H9 (cell line): Measurements from ENCODE around the gene NUTM2D. TPM values are rescaled to one million over a fixed set of nuclear protein-coding genes. Genes with fewer than 3 reads are reported as not detected.
"Not testable (repeated sequence)": the region's sequence is repeated elsewhere in the genome, so short reads cannot be mapped to it uniquely, and the experiment has no call there.

Experiments
- DNase-seq: peaks from one replicate; pipeline ENCODE4 v3.0.0-alpha.2; 2017
- H2AFZ ChIP-seq: one replicate; pipeline ENCODE4 v1.6.1; 2013; ENCODE audit warnings: mild to moderate bottlenecking, low read length, control low read depth, moderate library complexity
- H2AK5ac ChIP-seq: 2 replicates; pipeline ENCODE4 v1.6.1; 2013; ENCODE audit warnings: low read length, control low read depth, mixed read lengths; ENCODE audit not compliant: insufficient read length
- H2BK120ac ChIP-seq: one replicate; pipeline ENCODE4 v1.6.1; 2013; ENCODE audit warnings: low read depth, mild to moderate bottlenecking, low read length, control low read depth, inconsistent platforms; ENCODE audit not compliant: poor library complexity, severe bottlenecking
- H2BK12ac ChIP-seq: 2 replicates; pipeline ENCODE4 v1.6.1; 2013; ENCODE audit warnings: low read length, control low read depth, mixed read lengths, low read depth; ENCODE audit not compliant: insufficient read length
- H2BK15ac ChIP-seq: 2 replicates; pipeline ENCODE4 v1.6.1; 2013; ENCODE audit warnings: low read depth, low read length, control low read depth
- H2BK20ac ChIP-seq: one replicate; pipeline ENCODE4 v1.6.1; 2013; ENCODE audit warnings: low read depth, mild to moderate bottlenecking, low read length, control low read depth, inconsistent platforms; ENCODE audit not compliant: poor library complexity, severe bottlenecking
- H2BK5ac ChIP-seq: 2 replicates; pipeline ENCODE4 v1.6.1; 2013; ENCODE audit warnings: low read length, control low read depth, mixed read lengths; ENCODE audit not compliant: insufficient read length
- H3K14ac ChIP-seq: 2 replicates; pipeline ENCODE4 v1.6.1; 2013; ENCODE audit warnings: low read length, control low read depth; ENCODE audit not compliant: insufficient read depth
- H3K18ac ChIP-seq: 2 replicates; pipeline ENCODE4 v1.6.1; 2013; ENCODE audit warnings: low read depth, mild to moderate bottlenecking, mixed read lengths, low read length, control low read depth; ENCODE audit not compliant: insufficient read length
- H3K23ac ChIP-seq: 2 replicates; pipeline ENCODE4 v1.6.1; 2013; ENCODE audit warnings: low read length, control low read depth, mixed read lengths, low read depth; ENCODE audit not compliant: insufficient read length
- H3K23me2 ChIP-seq: 2 replicates; pipeline ENCODE4 v1.6.1; 2013; ENCODE audit warnings: low read depth, mild to moderate bottlenecking, mixed read lengths, low read length, control low read depth; ENCODE audit not compliant: insufficient read length, poor library complexity, severe bottlenecking
- H3K27ac ChIP-seq: 2 replicates; pipeline ENCODE4 v1.5.1; 2013; ENCODE audit warnings: low read length, control low read depth, mixed read lengths, low read depth; ENCODE audit not compliant: insufficient read length
- H3K27me3 ChIP-seq: 2 replicates; pipeline ENCODE4 v1.6.1; 2013; ENCODE audit warnings: low read length, control low read depth, inconsistent platforms; ENCODE audit not compliant: insufficient read depth
- H3K4ac ChIP-seq: 2 replicates; pipeline ENCODE4 v1.6.1; 2013; ENCODE audit warnings: low read depth, mild to moderate bottlenecking, control low read depth, inconsistent platforms, low read length, moderate library complexity
- H3K4me1 ChIP-seq: 2 replicates; pipeline ENCODE4 v1.6.1; 2013; ENCODE audit warnings: low read length, control low read depth, inconsistent platforms; ENCODE audit not compliant: insufficient read depth
- H3K4me2 ChIP-seq: 2 replicates; pipeline ENCODE4 v1.6.1; 2013; ENCODE audit warnings: low read length, control low read depth, mixed read lengths; ENCODE audit not compliant: insufficient read length, insufficient read depth
- H3K56ac ChIP-seq: 2 replicates; pipeline ENCODE4 v1.6.1; 2013; ENCODE audit warnings: low read depth, mild to moderate bottlenecking, mixed read lengths, low read length, control low read depth; ENCODE audit not compliant: insufficient read length
- H3K79me1 ChIP-seq: 2 replicates; pipeline ENCODE4 v1.6.1; 2013; ENCODE audit warnings: low read depth, mild to moderate bottlenecking, moderate library complexity, low read length, control low read depth, inconsistent platforms; ENCODE audit not compliant: insufficient read depth, poor library complexity, severe bottlenecking
- H3K79me2 ChIP-seq: 2 replicates; pipeline ENCODE4 v1.6.1; 2013; ENCODE audit warnings: low read length, control low read depth, inconsistent platforms; ENCODE audit not compliant: insufficient read depth
- H3K9ac ChIP-seq: 2 replicates; pipeline ENCODE4 v1.6.1; 2013; ENCODE audit warnings: low read length, control low read depth, mixed read lengths; ENCODE audit not compliant: insufficient read length; ENCODE audit errors: extremely low read depth
- H3K9me3 ChIP-seq: one replicate; pipeline ENCODE4 v1.6.1; 2013; ENCODE audit warnings: low read depth, low read length, inconsistent platforms; ENCODE audit not compliant: control insufficient read depth
- H3T11ph ChIP-seq: one replicate; pipeline ENCODE4 v1.6.1; 2013; ENCODE audit warnings: mild to moderate bottlenecking, low read length, control low read depth, inconsistent platforms
- H4K20me1 ChIP-seq: one replicate; pipeline ENCODE4 v1.6.1; 2013; ENCODE audit not compliant: control insufficient read depth, insufficient read length, insufficient read depth
- H4K5ac ChIP-seq: 2 replicates; pipeline ENCODE4 v1.6.1; 2013; ENCODE audit warnings: low read depth, mild to moderate bottlenecking, mixed read lengths, low read length, control low read depth; ENCODE audit not compliant: insufficient read length
- H4K8ac ChIP-seq: replicated peaks from 2 replicates; pipeline ENCODE4 v1.6.1; 2013; ENCODE audit warnings: low read length, control low read depth, mixed read lengths, low read depth; ENCODE audit not compliant: insufficient read length
- H4K91ac ChIP-seq: 2 replicates; pipeline ENCODE4 v1.6.1; 2013; ENCODE audit warnings: low read depth, mild to moderate bottlenecking, moderate library complexity, mixed read lengths, low read length, control low read depth; ENCODE audit not compliant: insufficient read length
- H3K27ac Mint-ChIP-seq, 3 experiments: 2 replicates in 2 of 3; 3 replicates in 1 of 3; pipeline ENCODE4 v1.8.0; 2020 to 2021; ENCODE audit warnings: mixed read lengths in 3 of 3, mild to moderate bottlenecking in 1 of 3, moderate library complexity in 1 of 3
- H3K27me3 Mint-ChIP-seq: 2 replicates; pipeline ENCODE4 v1.8.0; 2021; ENCODE audit warnings: low read depth, mild to moderate bottlenecking, moderate library complexity, mixed read lengths
- H3K36me3 Mint-ChIP-seq, 3 experiments: 2 replicates in 2 of 3; 3 replicates in 1 of 3; pipeline ENCODE4 v1.8.0; 2020 to 2021; ENCODE audit warnings: low read depth in 3 of 3, mixed read lengths in 3 of 3; ENCODE audit not compliant: insufficient read depth in 1 of 3
- H3K4me1 Mint-ChIP-seq, 2 experiments: 2 replicates each; pipeline ENCODE4 v1.8.0; 2020; ENCODE audit warnings: mixed read lengths in 2 of 2
- H3K4me3 Mint-ChIP-seq, 2 experiments: 2 replicates in 1 of 2; 3 replicates in 1 of 2; pipeline ENCODE4 v1.8.0; 2020 to 2021; ENCODE audit warnings: mild to moderate bottlenecking in 2 of 2, mixed read lengths in 2 of 2, moderate library complexity in 1 of 2
- H3K9me3 Mint-ChIP-seq, 2 experiments: 2 replicates in 1 of 2; 3 replicates in 1 of 2; pipeline ENCODE4 v1.8.0; 2020; ENCODE audit warnings: mild to moderate bottlenecking in 2 of 2, mixed read lengths in 2 of 2, moderate library complexity in 1 of 2
- WGBS: extraction: QIAGEN DNeasy Blood & Tissue Kit; methylation state at CpG from one replicate; pipeline ENCODE4 v1.1.7; 2013; ENCODE audit warnings: missing lambda C conversion rate, low lambda C conversion rate, mixed read lengths; ENCODE audit not compliant: insufficient read length; ENCODE audit errors: extremely low coverage; 5-methylcytosine and 5-hydroxymethylcytosine counted together
- total RNA-seq: library from RNA; stranded (reverse); gene quantifications from 2 replicates; pipeline ENCODE4 v1.2.1, GENCODE V29; 2021

NUTM2D gene
- total RNA-seq, 1 experiment from 2014 or later, result 3.5 TPM

- not testable (repeated sequence) for H2BK5ac ChIP-seq, DNase-seq
Observed at GRCh38 chr10:87313649-87314359, 43.7 kb upstream of the NUTM2D start.

GRCh38 chr10:87314360-87314973, 43.1 kb upstream of the NUTM2D start:
- H3K4ac ChIP-seq, H3K36me3 Mint-ChIP-seq, H3K27ac ChIP-seq, H3K9me3 Mint-ChIP-seq, H3K18ac ChIP-seq, H3T11ph ChIP-seq, DNase-seq, H2BK15ac ChIP-seq, H3K4me1 Mint-ChIP-seq, H3K4me2 ChIP-seq, H3K4me3 Mint-ChIP-seq, H3K79me2 ChIP-seq, H2AK5ac ChIP-seq, H2BK20ac ChIP-seq, H2AFZ ChIP-seq, H4K5ac ChIP-seq, H3K56ac ChIP-seq, H2BK12ac ChIP-seq, H3K23me2 ChIP-seq, H4K20me1 ChIP-seq, H3K9ac ChIP-seq, H3K9me3 ChIP-seq, H3K27me3 Mint-ChIP-seq, H3K27me3 ChIP-seq, H2BK120ac ChIP-seq, H3K23ac ChIP-seq, H3K4me1 ChIP-seq, H3K79me1 ChIP-seq, H3K14ac ChIP-seq, H4K8ac ChIP-seq, H2BK5ac ChIP-seq, H4K91ac ChIP-seq: not testable (repeated sequence)
- WGBS, result no CpG with 5 or more reads among the region's 4 CpGs
- H3K27ac Mint-ChIP-seq, result peak overlapping the region in 1 of 3 experiments; percentile 84; a peak in 1 of 7 replicates

More at GRCh38 chr10:87313649-87314359, 43.7 kb upstream of the NUTM2D start:
- H3K9me3 ChIP-seq, H3K27ac Mint-ChIP-seq, H3K14ac ChIP-seq, H2BK120ac ChIP-seq, H4K91ac ChIP-seq, H4K8ac ChIP-seq, H2BK15ac ChIP-seq, H3T11ph ChIP-seq, H3K4me1 Mint-ChIP-seq, H3K79me1 ChIP-seq, H3K27me3 Mint-ChIP-seq, H3K4me1 ChIP-seq, H3K36me3 Mint-ChIP-seq, H3K79me2 ChIP-seq, H2BK12ac ChIP-seq, H2AFZ ChIP-seq, H3K4ac ChIP-seq, H2AK5ac ChIP-seq, H3K4me2 ChIP-seq, H3K4me3 Mint-ChIP-seq, H3K9me3 Mint-ChIP-seq, H3K23me2 ChIP-seq, H3K56ac ChIP-seq, H3K27me3 ChIP-seq, H4K5ac ChIP-seq, H3K9ac ChIP-seq, H4K20me1 ChIP-seq, H2BK20ac ChIP-seq, H3K27ac ChIP-seq, H3K18ac ChIP-seq, H3K23ac ChIP-seq: not testable (repeated sequence)
- no CpG with 5 or more reads among the region's 3 CpGs for WGBS
